Tibial nerve (tissue), 4 donors: Measurements from ENCODE around the gene GNS.

ENCODE experiments used
- CTCF ChIP-seq, 5 experiments: fragments of 200-600 bp in 3 of 5; fragments of 450-650 bp in 2 of 5; sonication (generic) in 3 of 5; IDR thresholded peaks; one replicate each; pipeline ENCODE4 v1.5.1; 2016 to 2019; ENCODE audit warnings: antibody characterized with exemption in 5 of 5, mild to moderate bottlenecking in 3 of 5, moderate library complexity in 2 of 5
- EP300 ChIP-seq, 2 donors: sonication (generic); formaldehyde crosslinking; IDR thresholded peaks; one replicate each; pipeline ENCODE4 v1.6.1; 2017; ENCODE audit warnings: antibody characterized with exemption in 2 of 2, mild to moderate bottlenecking in 1 of 2
- POLR2A ChIP-seq, 2 donors: fragments of 450-650 bp; IDR thresholded peaks; one replicate each; pipeline ENCODE4 v1.6.1; 2017; ENCODE audit warnings: antibody characterized with exemption in 2 of 2, mild to moderate bottlenecking in 2 of 2, moderate library complexity in 2 of 2

GRCh38 chr12:64730588-64730969 is 28.6 kb downstream of the GNS start:
- no peak for TF ChIP-seq POLR2A (IDR thresholded peaks at IDR 0.05)
- TF ChIP-seq CTCF (IDR thresholded peaks at IDR 0.05), result no peak
- no peak for TF ChIP-seq EP300 (IDR thresholded peaks at IDR 0.05)
